Transverse colon (tissue), 3 donors: ENCODE measurements around the gene IP6K3.

ENCODE experiments used
- CTCF ChIP-seq, 5 experiments: fragments of 200-600 bp in 3 of 5; fragments of 450-650 bp in 2 of 5; sonication (generic) in 3 of 5; IDR thresholded peaks; 1 replicate in 2 of 5; 2 replicates in 3 of 5; pipeline ENCODE4 v1.5.1; 2016 to 2017; ENCODE audit warnings: antibody characterized with exemption in 5 of 5, inconsistent platforms in 3 of 5, mild to moderate bottlenecking in 2 of 5, moderate library complexity in 1 of 5
- EP300 ChIP-seq: sonication (generic); formaldehyde crosslinking; IDR thresholded peaks from one replicate; pipeline ENCODE4 v1.6.1; 2017; ENCODE audit warnings: antibody characterized with exemption, low read depth

- TF ChIP-seq CTCF (IDR thresholded peaks at IDR 0.05) (no peak), EP300 (no peak)
These were observed 14.9 kb downstream of the IP6K3 start for GRCh38 chr6:33731751-33732282.
